Measurements from ENCODE around the gene CAMTA1. TPM values are rescaled to one million over a fixed set of nuclear protein-coding genes. Genes with fewer than 3 reads are reported as not detected.

Gene CAMTA1
- polyA plus RNA-seq, 1 donor from 2014 or later: 162 TPM

GRCh38 chr1:6862906-6863305 is 77.7 kb downstream of the CAMTA1 start:
- peaks cover 7% of the 10 kb centered on the region for H3K79me2 ChIP-seq (replicated peaks; ENCODE audit: insufficient read depth, low read length)
- TF ChIP-seq TAF1 (IDR thresholded peaks at IDR 0.05; ENCODE audit: low read depth): no peak
- no peak for TF ChIP-seq MXI1 (conservative IDR thresholded peaks at IDR 0.05; ENCODE audit: poor library complexity, severe bottlenecking)
- no peak for TF ChIP-seq POLR2AphosphoS5 (IDR thresholded peaks at IDR 0.05)
- TF ChIP-seq, protein P1, sequence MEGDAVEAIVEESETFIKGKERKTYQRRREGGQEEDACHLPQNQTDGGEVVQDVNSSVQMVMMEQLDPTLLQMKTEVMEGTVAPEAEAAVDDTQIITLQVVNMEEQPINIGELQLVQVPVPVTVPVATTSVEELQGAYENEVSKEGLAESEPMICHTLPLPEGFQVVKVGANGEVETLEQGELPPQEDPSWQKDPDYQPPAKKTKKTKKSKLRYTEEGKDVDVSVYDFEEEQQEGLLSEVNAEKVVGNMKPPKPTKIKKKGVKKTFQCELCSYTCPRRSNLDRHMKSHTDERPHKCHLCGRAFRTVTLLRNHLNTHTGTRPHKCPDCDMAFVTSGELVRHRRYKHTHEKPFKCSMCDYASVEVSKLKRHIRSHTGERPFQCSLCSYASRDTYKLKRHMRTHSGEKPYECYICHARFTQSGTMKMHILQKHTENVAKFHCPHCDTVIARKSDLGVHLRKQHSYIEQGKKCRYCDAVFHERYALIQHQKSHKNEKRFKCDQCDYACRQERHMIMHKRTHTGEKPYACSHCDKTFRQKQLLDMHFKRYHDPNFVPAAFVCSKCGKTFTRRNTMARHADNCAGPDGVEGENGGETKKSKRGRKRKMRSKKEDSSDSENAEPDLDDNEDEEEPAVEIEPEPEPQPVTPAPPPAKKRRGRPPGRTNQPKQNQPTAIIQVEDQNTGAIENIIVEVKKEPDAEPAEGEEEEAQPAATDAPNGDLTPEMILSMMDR (IDR thresholded peaks at IDR 0.05; ENCODE audit: poor library complexity, severe bottlenecking): no peak
- no peak for TF ChIP-seq REST (IDR thresholded peaks at IDR 0.05; ENCODE audit: borderline replicate concordance)
- TF ChIP-seq EP300 (conservative IDR thresholded peaks at IDR 0.05; ENCODE audit: poor library complexity, severe bottlenecking): no peak
- no peak for TF ChIP-seq SMC3 (conservative IDR thresholded peaks at IDR 0.05; ENCODE audit: poor library complexity)
- no peak for TF ChIP-seq EZH2 (IDR thresholded peaks at IDR 0.05; ENCODE audit: borderline replicate concordance, insufficient read depth, low read length, poor library complexity, severe bottlenecking)
- TF ChIP-seq RAD21 (conservative IDR thresholded peaks at IDR 0.05): no peak
- H4K20me1 ChIP-seq (ENCODE audit: insufficient read depth): no peaks in the 10 kb centered on the region

GRCh38 chr1:6864166-6864565 is 78.9 kb downstream of the CAMTA1 start:
- Histone ChIP-seq H3K9me2 (ENCODE audit: insufficient read depth, low read length) (no peaks in the 10 kb centered on the region), H3K9me3 (ENCODE audit: low read length) (no peaks in the 10 kb centered on the region), H3K27me3 (ENCODE audit: insufficient read depth, low read depth, low read length) (no peaks in the 10 kb centered on the region), H3F3A (ENCODE audit: insufficient read depth, low read length, poor library complexity, severe bottlenecking) (no peaks in the 10 kb centered on the region), H3K4me2 (ENCODE audit: low read length) (no peak overlapping the region), H3K36me3 (ENCODE audit: insufficient read depth, low read length) (peaks cover 3% of the 10 kb centered on the region), H3K9ac (ENCODE audit: low read length) (no peak overlapping the region), H4K20me1 (ENCODE audit: insufficient read depth) (no peaks in the 10 kb centered on the region), H3K79me2 (replicated peaks; ENCODE audit: insufficient read depth, low read length) (peaks cover 7% of the 10 kb centered on the region), H3K4me3 (ENCODE audit: low read length) (no peak overlapping the region), H3K27ac (ENCODE audit: low read length) (no peak overlapping the region), H2AFZ (ENCODE audit: low read depth, low read length) (no peak overlapping the region)
- no peak for TF ChIP-seq TAF1 (IDR thresholded peaks at IDR 0.05; ENCODE audit: low read depth)
- TF ChIP-seq REST (IDR thresholded peaks at IDR 0.05; ENCODE audit: borderline replicate concordance): no peak
- no peak for TF ChIP-seq POLR2AphosphoS5 (IDR thresholded peaks at IDR 0.05)
- no peak for TF ChIP-seq RAD21 (conservative IDR thresholded peaks at IDR 0.05)
- TF ChIP-seq MXI1 (conservative IDR thresholded peaks at IDR 0.05; ENCODE audit: poor library complexity, severe bottlenecking): no peak
- no peak for TF ChIP-seq SMC3 (conservative IDR thresholded peaks at IDR 0.05; ENCODE audit: poor library complexity)
- no peak for TF ChIP-seq EP300 (conservative IDR thresholded peaks at IDR 0.05; ENCODE audit: poor library complexity, severe bottlenecking)
- no peak for TF ChIP-seq EZH2 (IDR thresholded peaks at IDR 0.05; ENCODE audit: borderline replicate concordance, insufficient read depth, low read length, poor library complexity, severe bottlenecking)
- TF ChIP-seq, protein P1 (IDR thresholded peaks at IDR 0.05; ENCODE audit: poor library complexity, severe bottlenecking): no peak

More at GRCh38 chr1:6862906-6863305, 77.7 kb downstream of the CAMTA1 start:
- H3K36me3 ChIP-seq (ENCODE audit: insufficient read depth, low read length): peaks cover 3% of the 10 kb centered on the region
- no peak overlapping the region for H3K9ac ChIP-seq (ENCODE audit: low read length)
- H3K9me2 ChIP-seq (ENCODE audit: insufficient read depth, low read length): no peaks in the 10 kb centered on the region
- H3K4me2 ChIP-seq (ENCODE audit: low read length): no peak overlapping the region
- H3F3A ChIP-seq (ENCODE audit: insufficient read depth, low read length, poor library complexity, severe bottlenecking): no peaks in the 10 kb centered on the region
- no peaks in the 10 kb centered on the region for H3K27me3 ChIP-seq (ENCODE audit: insufficient read depth, low read depth, low read length)
- no peak overlapping the region for H3K27ac ChIP-seq (ENCODE audit: low read length)
- no peaks in the 10 kb centered on the region for H3K9me3 ChIP-seq (ENCODE audit: low read length)
- no peak overlapping the region for H2AFZ ChIP-seq (ENCODE audit: low read depth, low read length)
- H3K4me3 ChIP-seq (ENCODE audit: low read length): no peak overlapping the region

Data from neural cell (in vitro differentiated cells).